Measurements from ENCODE around the gene LYRM2.

DNA sequence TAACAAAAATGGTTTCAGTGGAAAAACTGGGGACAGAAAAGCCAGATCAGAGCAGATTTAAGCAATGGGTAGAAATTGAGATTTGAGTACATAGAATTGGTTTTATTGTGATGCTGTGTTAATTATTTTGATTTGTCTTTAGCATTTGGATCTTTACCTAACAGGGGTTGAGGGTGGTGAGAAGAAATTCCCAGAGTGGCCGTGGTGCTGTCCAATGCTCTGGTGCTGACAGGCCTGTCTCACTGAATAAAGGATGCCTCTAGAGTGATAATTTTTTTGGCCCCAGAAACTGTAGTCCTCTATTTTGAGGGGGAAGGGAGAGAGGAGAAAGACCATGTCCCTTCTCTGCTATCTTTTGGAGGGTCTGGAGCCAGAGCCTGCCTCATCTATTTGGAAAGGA, 79.1 kb downstream of the LYRM2 start:
- TF ChIP-seq, protein P1, sequence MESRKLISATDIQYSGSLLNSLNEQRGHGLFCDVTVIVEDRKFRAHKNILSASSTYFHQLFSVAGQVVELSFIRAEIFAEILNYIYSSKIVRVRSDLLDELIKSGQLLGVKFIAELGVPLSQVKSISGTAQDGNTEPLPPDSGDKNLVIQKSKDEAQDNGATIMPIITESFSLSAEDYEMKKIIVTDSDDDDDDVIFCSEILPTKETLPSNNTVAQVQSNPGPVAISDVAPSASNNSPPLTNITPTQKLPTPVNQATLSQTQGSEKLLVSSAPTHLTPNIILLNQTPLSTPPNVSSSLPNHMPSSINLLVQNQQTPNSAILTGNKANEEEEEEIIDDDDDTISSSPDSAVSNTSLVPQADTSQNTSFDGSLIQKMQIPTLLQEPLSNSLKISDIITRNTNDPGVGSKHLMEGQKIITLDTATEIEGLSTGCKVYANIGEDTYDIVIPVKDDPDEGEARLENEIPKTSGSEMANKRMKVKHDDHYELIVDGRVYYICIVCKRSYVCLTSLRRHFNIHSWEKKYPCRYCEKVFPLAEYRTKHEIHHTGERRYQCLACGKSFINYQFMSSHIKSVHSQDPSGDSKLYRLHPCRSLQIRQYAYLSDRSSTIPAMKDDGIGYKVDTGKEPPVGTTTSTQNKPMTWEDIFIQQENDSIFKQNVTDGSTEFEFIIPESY (IDR thresholded peaks at IDR 0.05; ENCODE audit: extremely low read depth, insufficient replicate concordance, low read length), result no peak
- no peak for TF ChIP-seq EZH2 (IDR thresholded peaks at IDR 0.05)
- no peak for TF ChIP-seq CTCF (IDR thresholded peaks at IDR 0.05 in 2 of 3, conservative IDR thresholded peaks at IDR 0.05 in 1 of 3; ENCODE audit: borderline replicate concordance in 1 of 3, insufficient read depth in 1 of 3, low read depth in 2 of 3, low read length in 2 of 3)
- TF ChIP-seq ZFX (IDR thresholded peaks at IDR 0.05), result no peak

Measured in HCT116 (cell line).